ENCODE measurements around the gene ATRN. TPM values are rescaled to one million over a fixed set of nuclear protein-coding genes. Genes with fewer than 3 reads are reported as not detected.

The ATRN gene
- total RNA-seq, 2 experiments from 2014 or later, result 5.1 TPM

- intact Hi-C loops (cut with micrococcal nuclease), result no loop called here
- peaks cover 12% of the 10 kb centered on the region for H3K36me3 Mint-ChIP-seq (ENCODE audit: low read depth)
- DNase-seq, result no peak
- CTCF ChIA-PET, result no interaction called here
- no peaks in the 10 kb centered on the region for H3K27me3 Mint-ChIP-seq (ENCODE audit: low read depth)
- no peak overlapping the region for H3K4me3 Mint-ChIP-seq
- H3K27ac Mint-ChIP-seq, result no peak overlapping the region
- H3K9me3 Mint-ChIP-seq, result no peaks in the 10 kb centered on the region
- no peaks in the 10 kb centered on the region for H3K4me1 Mint-ChIP-seq (ENCODE audit: low read depth)
Observed at GRCh38 chr20:3627476-3627875, 156.7 kb downstream of the ATRN start.

- H3K27ac Mint-ChIP-seq, result no peak overlapping the region
- no peaks in the 10 kb centered on the region for H3K27me3 Mint-ChIP-seq (ENCODE audit: low read depth)
- intact Hi-C loops (cut with micrococcal nuclease), result no loop called here
- H3K9me3 Mint-ChIP-seq, result no peaks in the 10 kb centered on the region
- H3K36me3 Mint-ChIP-seq (ENCODE audit: low read depth), result peaks cover 15% of the 10 kb centered on the region
- H3K4me1 Mint-ChIP-seq (ENCODE audit: low read depth), result no peaks in the 10 kb centered on the region
- no peak overlapping the region for H3K4me3 Mint-ChIP-seq
- DNase-seq, result no peak
- CTCF ChIA-PET, result interaction anchor here (0.7 kb wide), 1 partner anchor 82 kb away, joined by 3 read pairs; no protein-coding TSS in a partner anchor
Observed at GRCh38 chr20:3628502-3629314, 157.9 kb downstream of the ATRN start.

- no peak overlapping the region for H3K4me3 Mint-ChIP-seq
Observed at GRCh38 chr20:3629893-3630292, 159.1 kb downstream of the ATRN start.

GRCh38 chr20:3630429-3630828 lies 159.6 kb downstream of the ATRN start:
- intact Hi-C loops (cut with micrococcal nuclease), result no loop called here
- Mint-ChIP-seq H3K4me1 (ENCODE audit: low read depth) (no peaks in the 10 kb centered on the region), H3K36me3 (ENCODE audit: low read depth) (peaks cover 12% of the 10 kb centered on the region), H3K9me3 (no peaks in the 10 kb centered on the region), H3K4me3 (no peak overlapping the region), H3K27ac (no peak overlapping the region), H3K27me3 (ENCODE audit: low read depth) (no peaks in the 10 kb centered on the region)
- no peak for DNase-seq
- CTCF ChIA-PET, result no interaction called here

More at GRCh38 chr20:3629893-3630292, 159.1 kb downstream of the ATRN start:
- no peaks in the 10 kb centered on the region for H3K4me1 Mint-ChIP-seq (ENCODE audit: low read depth)
- H3K27me3 Mint-ChIP-seq (ENCODE audit: low read depth), result no peaks in the 10 kb centered on the region
- H3K27ac Mint-ChIP-seq, result no peak overlapping the region
- intact Hi-C loops (cut with micrococcal nuclease), result no loop called here
- no peaks in the 10 kb centered on the region for H3K9me3 Mint-ChIP-seq
- CTCF ChIA-PET, result interaction anchor here (0.7 kb wide), 1 partner anchor 81 kb away, joined by 3 read pairs; no protein-coding TSS in a partner anchor
- DNase-seq, result no peak
- H3K36me3 Mint-ChIP-seq (ENCODE audit: low read depth), result peaks cover 15% of the 10 kb centered on the region

- Mint-ChIP-seq H3K27ac (no peak overlapping the region), H3K4me1 (ENCODE audit: low read depth) (no peaks in the 10 kb centered on the region), H3K9me3 (no peaks in the 10 kb centered on the region), H3K4me3 (no peak overlapping the region), H3K36me3 (ENCODE audit: low read depth) (peaks cover 12% of the 10 kb centered on the region), H3K27me3 (ENCODE audit: low read depth) (no peaks in the 10 kb centered on the region)
- no peak for DNase-seq
- CTCF ChIA-PET, result no interaction called here
- intact Hi-C loops (cut with micrococcal nuclease), result no loop called here
Observed at GRCh38 chr20:3631534-3631933, 160.7 kb downstream of the ATRN start.

GRCh38 chr20:3632311-3633004 lies 161.6 kb downstream of the ATRN start:
- intact Hi-C loops (cut with micrococcal nuclease), result no loop called here
- peaks cover 11% of the 10 kb centered on the region for H3K36me3 Mint-ChIP-seq (ENCODE audit: low read depth)
- no peaks in the 10 kb centered on the region for H3K27me3 Mint-ChIP-seq (ENCODE audit: low read depth)
- H3K4me1 Mint-ChIP-seq (ENCODE audit: low read depth), result no peaks in the 10 kb centered on the region
- no peak overlapping the region for H3K27ac Mint-ChIP-seq
- no peak overlapping the region for H3K4me3 Mint-ChIP-seq
- CTCF ChIA-PET, result no interaction called here
- no peaks in the 10 kb centered on the region for H3K9me3 Mint-ChIP-seq
- DNase-seq, result no peak

- Mint-ChIP-seq H3K4me1 (ENCODE audit: low read depth) (no peaks in the 10 kb centered on the region), H3K4me3 (no peak overlapping the region), H3K27me3 (ENCODE audit: low read depth) (no peaks in the 10 kb centered on the region), H3K9me3 (no peaks in the 10 kb centered on the region), H3K36me3 (ENCODE audit: low read depth) (peaks cover 9% of the 10 kb centered on the region), H3K27ac (no peak overlapping the region)
- CTCF ChIA-PET, result interaction anchor here (0.6 to 1.3 kb wide), 2 partner anchors 61 to 71 kb away, joined by 3 to 4 read pairs; no protein-coding TSS in a partner anchor
- no peak for DNase-seq
- intact Hi-C loops (cut with micrococcal nuclease), result no loop called here
Observed at GRCh38 chr20:3633913-3634478, 163.2 kb downstream of the ATRN start.

- Mint-ChIP-seq H3K27me3 (ENCODE audit: low read depth) (no peaks in the 10 kb centered on the region), H3K4me1 (ENCODE audit: low read depth) (no peaks in the 10 kb centered on the region), H3K4me3 (no peak overlapping the region), H3K36me3 (ENCODE audit: low read depth) (peaks cover 13% of the 10 kb centered on the region), H3K9me3 (no peaks in the 10 kb centered on the region), H3K27ac (no peak overlapping the region)
- intact Hi-C loops (cut with micrococcal nuclease), result no loop called here
- no peak for DNase-seq
- CTCF ChIA-PET, result no interaction called here
Observed at GRCh38 chr20:3635346-3635745, 164.5 kb downstream of the ATRN start.

GRCh38 chr20:3640259-3640658 lies 169.4 kb downstream of the ATRN start:
- intact Hi-C loops (cut with micrococcal nuclease), result no loop called here

GRCh38 chr20:3645309-3646066 lies 174.7 kb downstream of the ATRN start:
- Mint-ChIP-seq H3K36me3 (ENCODE audit: low read depth) (peaks cover 19% of the 10 kb centered on the region), H3K4me1 (ENCODE audit: low read depth) (no peaks in the 10 kb centered on the region), H3K27me3 (ENCODE audit: low read depth) (no peaks in the 10 kb centered on the region), H3K27ac (no peak overlapping the region), H3K4me3 (no peak overlapping the region), H3K9me3 (peaks cover 2% of the 10 kb centered on the region)
- CTCF ChIA-PET, result no interaction called here
- intact Hi-C loops (cut with micrococcal nuclease), result no loop called here
- DNase-seq, result no peak

More at GRCh38 chr20:3640259-3640658, 169.4 kb downstream of the ATRN start:
- no peak for DNase-seq
- CTCF ChIA-PET, result no interaction called here
- Mint-ChIP-seq H3K9me3 (peaks cover 2% of the 10 kb centered on the region), H3K4me1 (ENCODE audit: low read depth) (no peaks in the 10 kb centered on the region), H3K27ac (no peak overlapping the region), H3K27me3 (ENCODE audit: low read depth) (no peaks in the 10 kb centered on the region), H3K36me3 (ENCODE audit: low read depth) (peaks cover 12% of the 10 kb centered on the region), H3K4me3 (no peak overlapping the region)

GRCh38 chr20:3646067-3646440 lies 175.2 kb downstream of the ATRN start:
- CTCF ChIA-PET, result no interaction called here
- no peak for DNase-seq
- Mint-ChIP-seq H3K36me3 (ENCODE audit: low read depth) (peaks cover 14% of the 10 kb centered on the region), H3K9me3 (no peaks in the 10 kb centered on the region), H3K4me3 (no peak overlapping the region), H3K4me1 (ENCODE audit: low read depth) (no peaks in the 10 kb centered on the region), H3K27me3 (ENCODE audit: low read depth) (no peaks in the 10 kb centered on the region), H3K27ac (no peak overlapping the region)
- intact Hi-C loops (cut with micrococcal nuclease), result no loop called here

GRCh38 chr20:3646651-3647050 lies 175.8 kb downstream of the ATRN start:
- no peaks in the 10 kb centered on the region for H3K9me3 Mint-ChIP-seq
- H3K4me3 Mint-ChIP-seq, result no peak overlapping the region
- intact Hi-C loops (cut with micrococcal nuclease), result no loop called here
- H3K27me3 Mint-ChIP-seq (ENCODE audit: low read depth), result no peaks in the 10 kb centered on the region
- CTCF ChIA-PET, result no interaction called here
- peaks cover 14% of the 10 kb centered on the region for H3K36me3 Mint-ChIP-seq (ENCODE audit: low read depth)
- no peak overlapping the region for H3K27ac Mint-ChIP-seq
- DNase-seq, result no peak
- H3K4me1 Mint-ChIP-seq (ENCODE audit: low read depth), result no peaks in the 10 kb centered on the region
